ENCODE measurements around the gene ATG101.

The ATG101 gene

GRCh38 chr12:52041695-52042123 is 28.1 kb upstream of the ATG101 start:
- no peak for DNase-seq (ENCODE audit: low read depth in 2 of 2)

- no peak for DNase-seq (ENCODE audit: low read depth in 2 of 2)
These were observed 26.9 kb upstream of the ATG101 start for GRCh38 chr12:52042706-52043385.

- DNase-seq (ENCODE audit: low read depth in 2 of 2): no peak
These were observed 26.2 kb upstream of the ATG101 start for GRCh38 chr12:52043386-52044212.

GRCh38 chr12:52044292-52044983 is 25.3 kb upstream of the ATG101 start:
- DNase-seq (ENCODE audit: low read depth in 2 of 2): no peak

- no peak for DNase-seq (ENCODE audit: low read depth in 2 of 2)
These were observed 24.0 kb upstream of the ATG101 start for GRCh38 chr12:52045794-52046199.

DNA sequence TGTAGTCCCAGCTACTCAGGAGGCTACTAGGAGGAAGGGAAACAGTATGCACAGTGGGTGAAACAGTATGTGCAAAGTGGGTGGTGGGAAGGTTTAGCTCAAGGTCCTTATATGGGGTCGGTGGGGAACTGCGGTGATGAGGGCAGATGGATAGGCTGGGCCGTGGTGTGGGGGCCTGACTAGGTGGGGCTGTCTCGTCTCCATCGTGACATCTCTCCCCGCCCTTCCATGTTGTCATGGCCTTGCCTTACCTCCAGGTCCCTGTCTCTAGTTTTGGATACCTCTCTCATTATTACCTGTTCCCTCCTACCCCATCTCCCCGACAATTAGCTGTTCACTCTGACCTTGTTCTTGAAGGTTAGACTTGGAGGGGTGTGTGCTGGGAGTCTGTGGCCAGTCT is 22.9 kb upstream of the ATG101 start:
- DNase-seq (ENCODE audit: low read depth in 2 of 2): no peak

DNA sequence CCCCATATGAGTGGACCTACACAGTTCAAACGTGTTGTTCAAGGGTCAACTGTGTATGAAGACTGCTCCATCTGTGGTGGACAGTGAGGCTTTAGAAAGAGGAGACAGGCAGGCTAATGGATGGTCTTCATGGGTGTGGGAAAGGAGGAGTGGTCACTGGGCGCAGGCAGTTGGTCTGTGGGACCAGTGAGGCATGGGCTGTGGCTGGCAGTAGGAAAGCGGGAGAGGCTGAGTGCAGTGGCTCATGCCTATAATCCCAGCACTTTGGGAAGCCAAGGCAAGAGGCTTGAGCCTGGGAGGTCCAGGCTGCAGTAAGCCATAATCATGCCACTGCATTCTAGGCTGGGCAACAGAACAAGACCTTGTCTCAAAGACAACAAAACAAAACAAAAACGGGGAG is 20.5 kb upstream of the ATG101 start:
- DNase-seq (ENCODE audit: low read depth in 2 of 2): no peak

GRCh38 chr12:52049688-52050087 is 20.1 kb upstream of the ATG101 start:
- no peak for DNase-seq (ENCODE audit: low read depth in 2 of 2)

- DNase-seq (ENCODE audit: low read depth in 2 of 2): no peak
These were observed 19.5 kb upstream of the ATG101 start for GRCh38 chr12:52050116-52050757.

GRCh38 chr12:52050758-52051541 is 18.8 kb upstream of the ATG101 start, which contains the start of gene NR4A1:
Gene NR4A1, plus strand, starts transcription at chr12:52051442. Its CDS starts 2,887 bp downstream, at chr12:52054329.
- peak; percentile 99 for DNase-seq (ENCODE audit: low read depth in 2 of 2)

GRCh38 chr12:52052468-52053186 is 17.2 kb upstream of the ATG101 start:
- DNase-seq (ENCODE audit: low read depth in 2 of 2): no peak

- DNase-seq (ENCODE audit: low read depth in 2 of 2): no peak
These were observed 16.1 kb upstream of the ATG101 start for GRCh38 chr12:52053536-52054209.

GRCh38 chr12:52054231-52054832 is 15.4 kb upstream of the ATG101 start:
- no peak for DNase-seq (ENCODE audit: low read depth in 2 of 2)

DNA sequence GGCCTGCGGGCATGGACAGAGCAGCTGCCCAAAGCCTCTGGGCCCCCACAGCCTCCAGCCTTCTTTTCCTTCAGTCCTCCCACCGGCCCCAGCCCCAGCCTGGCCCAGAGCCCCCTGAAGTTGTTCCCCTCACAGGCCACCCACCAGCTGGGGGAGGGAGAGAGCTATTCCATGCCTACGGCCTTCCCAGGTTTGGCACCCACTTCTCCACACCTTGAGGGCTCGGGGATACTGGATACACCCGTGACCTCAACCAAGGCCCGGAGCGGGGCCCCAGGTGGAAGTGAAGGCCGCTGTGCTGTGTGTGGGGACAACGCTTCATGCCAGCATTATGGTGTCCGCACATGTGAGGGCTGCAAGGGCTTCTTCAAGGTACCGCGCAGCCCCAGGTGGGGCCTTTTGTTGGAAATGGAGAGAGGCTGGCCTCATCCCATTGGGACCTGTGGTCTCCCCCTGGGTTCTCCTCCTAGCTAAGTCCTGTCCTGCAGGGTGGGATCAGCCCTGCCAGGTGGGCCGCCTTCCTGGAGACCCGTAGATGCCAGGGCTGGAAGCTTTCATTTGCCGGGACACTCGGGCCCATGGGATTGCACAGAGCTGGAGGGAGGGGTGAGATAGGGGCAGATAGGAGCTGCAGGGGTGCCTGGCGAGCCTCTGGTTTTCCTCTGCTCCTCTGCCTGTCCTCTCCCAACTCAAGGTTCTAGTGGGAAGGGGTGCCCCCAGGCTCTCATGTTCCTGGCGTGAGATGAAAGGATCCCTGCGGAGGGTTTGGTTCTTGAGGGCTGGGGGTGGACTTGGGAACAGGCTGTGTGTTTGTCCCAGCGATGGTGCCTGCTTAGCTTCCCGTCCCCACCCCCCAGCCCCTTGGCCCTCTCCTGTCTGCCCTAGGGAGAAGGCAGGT is 14.7 kb upstream of the ATG101 start:
- no peak for DNase-seq (ENCODE audit: low read depth in 2 of 2)

GRCh38 chr12:52055731-52056711 is 13.8 kb upstream of the ATG101 start:
- DNase-seq (ENCODE audit: low read depth in 2 of 2): no peak

- DNase-seq (ENCODE audit: low read depth in 2 of 2): no peak
These were observed 12.8 kb upstream of the ATG101 start for GRCh38 chr12:52056801-52057637.

Measured in activated CD4-positive, alpha-beta T cell treated with anti-CD3 and anti-CD28 coated beads for 24 hours (primary cell).